Endothelial cell of umbilical vein (primary cell): ENCODE data around the gene FOXP1.

ENCODE experiments used
- POLR2A ChIP-seq: IDR thresholded peaks from 2 replicates; pipeline ENCODE4 v1.6.1; 2012; ENCODE audit warnings: low read depth, mild to moderate bottlenecking, control low read depth, low read length
- TF ChIP-seq, protein P1 (sequence below), 2 donors: IDR thresholded peaks; 1 replicate in 1 of 2; 2 replicates in 1 of 2; pipeline ENCODE4 v1.5.1; 2011; ENCODE audit warnings: low read length in 2 of 2, mild to moderate bottlenecking in 2 of 2, moderate library complexity in 2 of 2, control low read depth in 1 of 2, inconsistent platforms in 1 of 2, low read depth in 1 of 2; ENCODE audit not compliant: insufficient read depth in 1 of 2; ENCODE audit errors: extremely low read depth in 1 of 2

DNA sequence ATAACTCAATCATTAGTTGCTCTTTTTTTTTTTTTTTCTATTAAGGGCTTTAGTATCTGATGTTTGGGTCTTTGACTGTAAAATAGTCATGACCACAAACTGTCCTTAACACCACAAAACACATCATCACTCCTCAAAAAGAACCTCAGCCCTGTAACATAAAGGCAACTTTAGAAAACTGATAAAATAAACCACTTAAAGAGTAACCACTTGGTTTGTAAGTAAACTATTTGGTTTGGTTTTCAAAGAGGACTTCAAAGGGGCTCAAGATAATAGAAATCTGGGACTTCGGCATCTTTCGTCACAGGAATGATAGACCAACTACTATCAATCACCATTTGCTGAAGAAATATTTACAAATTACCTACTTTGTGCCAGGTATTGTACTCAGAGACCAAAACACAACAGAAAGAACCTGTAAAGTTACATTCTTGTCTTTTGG lies 167.8 kb downstream of the FOXP1 start:
- TF ChIP-seq, protein P1, sequence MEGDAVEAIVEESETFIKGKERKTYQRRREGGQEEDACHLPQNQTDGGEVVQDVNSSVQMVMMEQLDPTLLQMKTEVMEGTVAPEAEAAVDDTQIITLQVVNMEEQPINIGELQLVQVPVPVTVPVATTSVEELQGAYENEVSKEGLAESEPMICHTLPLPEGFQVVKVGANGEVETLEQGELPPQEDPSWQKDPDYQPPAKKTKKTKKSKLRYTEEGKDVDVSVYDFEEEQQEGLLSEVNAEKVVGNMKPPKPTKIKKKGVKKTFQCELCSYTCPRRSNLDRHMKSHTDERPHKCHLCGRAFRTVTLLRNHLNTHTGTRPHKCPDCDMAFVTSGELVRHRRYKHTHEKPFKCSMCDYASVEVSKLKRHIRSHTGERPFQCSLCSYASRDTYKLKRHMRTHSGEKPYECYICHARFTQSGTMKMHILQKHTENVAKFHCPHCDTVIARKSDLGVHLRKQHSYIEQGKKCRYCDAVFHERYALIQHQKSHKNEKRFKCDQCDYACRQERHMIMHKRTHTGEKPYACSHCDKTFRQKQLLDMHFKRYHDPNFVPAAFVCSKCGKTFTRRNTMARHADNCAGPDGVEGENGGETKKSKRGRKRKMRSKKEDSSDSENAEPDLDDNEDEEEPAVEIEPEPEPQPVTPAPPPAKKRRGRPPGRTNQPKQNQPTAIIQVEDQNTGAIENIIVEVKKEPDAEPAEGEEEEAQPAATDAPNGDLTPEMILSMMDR (IDR thresholded peaks at IDR 0.05; ENCODE audit: extremely low read depth in 1 of 2, insufficient read depth in 1 of 2, low read depth in 1 of 2, low read length in 2 of 2), result no peak
- no peak for TF ChIP-seq POLR2A
